ENCODE results near the gene ABCE1.

- TF ChIP-seq CTCF (conservative IDR thresholded peaks at IDR 0.05 in 1 of 2, IDR thresholded peaks at IDR 0.05 in 1 of 2; ENCODE audit: low read depth in 1 of 2, low read length in 2 of 2) (no peak), EZH2 (IDR thresholded peaks at IDR 0.05; ENCODE audit: low read length, missing control alignments) (no peak)
These were observed 32.0 kb downstream of the ABCE1 start for GRCh38 chr4:145130130-145130529.

Data from fibroblast of lung (primary cell).